GM18907 (cell line): Measurements from ENCODE around the gene BZW1.

Source experiments
- ATAC-seq: cut with Tn5 transposase; IDR thresholded peaks from one replicate; pipeline ENCODE4 v1.9.1; 2021; ENCODE audit warnings: mild to moderate bottlenecking, moderate library complexity; ENCODE audit not compliant: unreplicated experiment

The BZW1 gene

DNA sequence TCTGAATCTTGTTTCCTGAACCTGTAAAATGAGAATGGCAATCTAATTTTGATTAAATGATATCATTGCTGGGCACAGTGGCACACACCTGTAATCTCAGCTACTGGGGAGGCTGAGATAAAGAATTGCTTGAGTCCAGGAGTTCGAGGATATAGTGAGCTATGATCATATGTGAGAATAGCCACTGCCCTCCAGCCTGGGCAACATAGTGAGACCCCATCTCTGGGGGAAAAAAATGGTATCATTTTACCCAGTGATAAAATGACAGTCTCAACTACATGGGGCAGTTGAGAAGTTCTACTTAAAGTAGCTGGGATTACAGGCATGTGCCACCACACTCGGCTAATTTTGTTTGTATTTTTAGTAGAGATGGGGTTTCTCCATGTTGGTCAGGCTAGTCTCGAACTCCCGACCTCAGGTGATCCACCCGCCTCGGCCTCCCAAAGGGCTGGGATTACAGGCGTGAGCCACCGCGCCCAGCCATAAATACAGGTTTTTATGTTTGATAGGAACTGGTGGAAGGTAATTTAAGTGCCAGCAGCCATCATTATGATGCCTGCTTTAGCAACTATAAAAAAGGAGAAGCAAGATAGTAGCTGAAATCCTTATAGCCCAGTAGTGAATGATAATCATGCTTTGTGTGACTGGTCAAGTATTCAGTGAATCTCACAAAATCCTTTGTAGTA is 17.0 kb downstream of the BZW1 start:
- ATAC-seq: no peak

DNA sequence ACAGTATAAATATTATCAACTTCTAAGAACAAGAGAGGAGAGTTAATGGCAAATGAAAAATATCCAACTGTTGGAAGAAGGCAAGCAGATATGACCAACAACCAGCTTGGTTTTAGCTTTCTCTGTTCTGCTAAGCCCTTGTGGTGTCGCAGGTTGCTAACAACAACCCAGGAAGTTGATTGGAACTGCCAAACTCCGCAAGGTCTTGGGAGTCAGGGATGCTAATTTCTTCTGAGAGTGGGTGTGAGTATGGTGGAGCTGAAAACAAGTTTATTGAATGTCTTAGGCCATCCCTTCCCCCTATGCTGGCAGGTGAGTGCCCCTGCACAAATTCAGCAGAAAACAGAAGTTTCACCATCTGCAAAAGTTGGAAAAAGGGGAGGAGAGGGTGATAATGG is 17.5 kb downstream of the BZW1 start:
- ATAC-seq: no peak

DNA sequence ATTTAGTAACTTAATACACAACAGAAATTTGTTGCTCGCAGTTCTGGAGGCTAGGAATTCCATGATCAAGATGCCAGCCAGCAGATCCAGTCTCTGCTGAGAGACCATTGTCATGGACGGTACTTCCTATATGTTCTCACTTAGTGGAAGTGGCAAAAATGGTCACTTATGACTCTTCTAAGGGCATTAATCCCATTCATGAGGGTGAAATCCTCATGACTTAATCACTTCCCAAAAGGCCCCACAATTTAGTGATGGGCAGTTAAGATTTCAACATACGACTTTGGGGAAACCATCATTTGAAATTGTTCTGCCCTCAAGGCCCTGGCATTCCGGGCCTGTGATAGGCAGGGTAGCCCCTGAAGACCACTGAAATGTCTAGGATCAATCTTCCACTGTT is 23.0 kb downstream of the BZW1 start:
- ATAC-seq: no peak

DNA sequence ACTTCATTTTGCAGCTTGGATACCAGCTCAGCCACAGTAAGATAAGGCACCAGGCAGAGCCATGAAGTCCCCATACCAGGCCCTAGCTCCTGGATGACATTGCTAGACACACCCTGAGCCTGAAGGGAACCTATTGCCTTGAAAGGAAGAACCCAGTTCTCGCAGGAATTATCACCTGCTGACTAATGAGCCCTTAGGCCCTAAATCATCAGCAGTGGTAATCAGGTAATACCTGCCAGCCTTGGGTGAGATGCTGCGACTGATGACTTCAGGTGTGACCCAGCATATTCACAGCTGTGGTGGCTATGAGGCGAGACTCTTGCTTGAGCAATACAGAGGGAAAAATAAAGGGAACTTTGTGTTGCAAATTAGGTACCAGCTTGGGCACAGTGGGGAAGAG is 27.8 kb downstream of the BZW1 start:
- ATAC-seq: no peak

DNA sequence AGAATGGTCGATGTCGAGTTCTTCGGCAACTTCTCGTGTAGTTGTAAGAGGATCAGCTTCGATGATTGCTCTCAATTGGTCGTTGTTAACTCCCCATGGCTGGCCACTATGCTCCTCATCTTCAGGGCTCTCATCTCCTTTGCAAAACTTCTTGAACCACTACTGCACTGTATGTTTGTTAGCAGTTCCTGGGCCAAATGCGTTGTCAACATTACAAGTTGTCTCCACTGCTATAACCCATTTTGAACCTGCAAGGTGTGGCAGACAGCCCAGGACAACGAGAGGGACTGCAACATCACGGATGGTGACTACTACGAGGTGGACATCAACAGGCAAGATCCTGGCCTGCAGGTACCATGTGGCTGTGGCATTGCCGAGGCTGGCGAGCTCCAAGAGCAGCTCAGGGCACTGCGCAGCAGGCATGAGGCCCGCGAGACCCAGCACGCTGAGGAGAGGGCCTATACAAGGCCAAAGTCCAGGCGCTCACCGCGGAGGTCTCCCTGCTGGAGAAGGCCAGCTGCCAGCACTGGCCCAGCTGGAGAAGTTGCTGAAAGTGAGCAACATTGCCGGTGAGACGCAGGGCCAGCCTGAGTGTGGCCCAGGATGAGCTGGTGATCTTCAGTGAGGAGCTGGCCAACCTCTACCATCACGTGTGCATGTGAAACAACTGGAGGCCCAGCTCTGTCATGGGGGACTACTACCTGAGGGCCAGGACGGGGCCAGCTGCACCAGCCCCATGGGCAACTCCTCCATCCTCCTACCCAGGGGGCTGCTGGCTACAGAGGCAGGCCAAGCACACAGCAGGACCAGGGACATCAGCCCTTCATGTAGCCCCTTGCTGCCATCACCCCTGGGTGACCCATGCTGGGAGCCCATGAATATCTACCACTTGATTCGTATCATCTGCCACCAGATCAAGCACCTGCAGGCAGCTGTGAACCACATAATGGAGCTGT is 32.6 kb downstream of the BZW1 start:
- no peak for ATAC-seq

DNA sequence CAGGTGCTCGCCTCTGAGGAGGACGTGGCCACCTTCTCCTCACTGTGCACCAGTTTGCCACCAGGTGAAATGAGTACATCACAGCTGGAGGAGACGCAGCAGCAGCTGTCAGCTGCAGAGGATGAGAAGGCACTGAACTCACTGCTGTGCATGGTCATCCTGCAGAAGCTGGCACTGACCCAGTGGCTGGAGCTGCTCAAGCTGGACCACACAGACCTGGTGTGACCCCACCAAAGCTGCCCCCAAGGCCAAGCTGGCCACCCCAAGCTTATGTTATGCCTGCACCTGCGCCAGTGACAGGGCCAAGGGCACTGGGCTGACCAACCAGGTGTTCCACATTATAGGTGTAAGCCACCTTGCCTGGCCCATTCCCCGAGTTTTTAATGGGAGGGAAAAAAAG is 33.5 kb downstream of the BZW1 start:
- no peak for ATAC-seq

DNA sequence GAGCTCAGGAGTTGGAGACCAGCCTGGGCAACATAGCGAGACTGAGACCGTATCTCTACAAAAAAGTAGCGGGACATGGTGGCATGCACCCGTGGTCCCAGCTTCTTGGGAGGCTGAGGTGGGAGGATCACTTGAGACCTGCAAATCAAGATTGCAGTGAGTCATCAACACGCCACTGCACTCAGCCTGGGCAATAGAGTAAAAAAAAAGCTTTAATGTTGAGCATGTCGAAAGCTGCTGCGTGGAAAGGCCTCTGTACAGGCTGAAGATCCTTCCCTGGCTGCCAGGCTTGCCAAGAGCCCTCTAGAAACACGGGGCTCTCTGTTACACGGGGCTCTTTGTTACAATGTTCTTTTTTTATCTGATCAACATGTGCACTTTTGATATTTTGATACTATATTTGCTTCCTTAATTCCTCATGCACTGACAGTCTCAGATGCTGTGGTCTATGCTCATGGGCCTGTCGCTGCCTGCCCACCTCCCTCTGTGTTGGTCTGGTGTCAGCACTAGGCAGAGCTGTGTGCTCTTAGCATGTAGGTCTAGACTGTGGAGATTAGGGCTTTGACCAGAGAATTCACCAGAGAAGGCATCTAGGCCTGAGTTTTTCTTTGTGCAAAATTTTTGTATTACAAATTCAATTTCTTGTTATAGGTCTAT is 34.1 kb downstream of the BZW1 start:
- ATAC-seq: no peak

DNA sequence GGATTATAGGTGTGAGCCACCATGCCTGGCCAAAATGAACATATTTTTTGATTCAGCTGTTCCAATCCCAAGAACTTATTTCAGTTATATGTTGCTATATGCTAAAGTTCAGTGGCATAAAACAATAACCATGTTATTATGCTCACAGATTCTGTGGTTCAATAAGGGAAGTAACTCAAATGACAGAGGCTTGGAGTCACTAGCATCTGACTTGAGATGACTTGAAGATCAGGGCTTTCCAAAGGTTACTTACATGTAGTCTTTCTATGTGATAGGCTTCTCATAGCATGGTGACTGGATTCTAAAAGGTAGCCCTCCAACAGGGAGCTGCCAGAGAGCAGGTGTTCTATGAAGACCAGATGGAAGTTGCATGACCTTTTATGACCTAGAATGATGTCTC is 35.6 kb downstream of the BZW1 start:
- no peak for ATAC-seq

DNA sequence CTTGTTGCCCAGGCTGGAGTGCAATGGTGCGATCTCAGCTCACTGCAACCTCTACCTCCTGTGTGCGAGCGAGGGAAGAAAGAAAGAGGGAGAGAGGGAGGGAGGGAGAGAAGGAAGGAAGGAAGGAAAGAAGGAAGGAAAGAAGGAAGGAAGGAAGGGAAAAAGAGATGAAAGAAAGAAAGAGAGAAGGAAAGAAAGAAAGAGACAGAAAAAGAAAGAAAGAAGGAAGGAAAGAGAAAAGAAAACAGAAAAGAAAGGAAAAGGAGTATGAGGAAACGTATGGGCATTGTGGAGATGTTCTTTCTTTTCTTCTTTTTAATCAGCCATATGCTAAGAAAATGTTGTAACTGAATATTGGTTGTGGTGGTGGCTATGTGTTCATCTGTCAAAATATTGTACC is 36.2 kb downstream of the BZW1 start:
- no peak for ATAC-seq

DNA sequence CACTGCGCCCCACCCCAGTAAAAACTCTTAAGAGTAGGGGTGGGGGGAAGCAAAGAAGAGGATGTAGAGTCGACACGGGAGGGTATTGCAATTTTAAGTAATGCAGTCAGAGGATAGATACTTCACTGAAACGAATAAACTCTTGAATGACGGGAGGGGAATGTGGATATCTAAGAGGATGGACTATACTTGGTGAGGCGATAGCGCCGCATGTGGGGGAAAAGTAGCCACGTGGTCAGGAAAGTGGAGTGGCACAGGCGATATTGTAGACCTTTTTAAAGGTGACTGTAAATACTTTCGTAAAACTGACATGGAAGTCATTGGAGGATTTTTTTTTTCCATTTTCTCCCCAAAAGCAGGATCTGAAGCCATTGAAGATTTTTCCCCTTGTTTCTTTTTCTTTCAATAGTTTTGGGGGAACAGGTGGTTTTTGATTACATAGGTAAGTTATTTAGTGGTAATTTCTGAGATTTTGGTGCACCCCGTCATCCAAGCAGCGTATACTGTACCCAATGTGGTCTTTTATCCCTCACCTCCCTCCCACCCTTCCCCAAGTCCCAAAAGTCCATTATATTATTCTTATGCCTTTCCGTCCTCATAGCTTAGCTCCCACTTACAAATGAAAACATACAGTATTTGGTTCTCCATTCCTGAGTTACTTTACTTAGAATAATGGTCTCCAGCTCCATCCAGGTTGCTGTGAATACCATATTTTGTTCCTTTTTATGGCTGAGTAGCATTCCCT is 39.0 kb downstream of the BZW1 start:
- no peak for ATAC-seq

DNA sequence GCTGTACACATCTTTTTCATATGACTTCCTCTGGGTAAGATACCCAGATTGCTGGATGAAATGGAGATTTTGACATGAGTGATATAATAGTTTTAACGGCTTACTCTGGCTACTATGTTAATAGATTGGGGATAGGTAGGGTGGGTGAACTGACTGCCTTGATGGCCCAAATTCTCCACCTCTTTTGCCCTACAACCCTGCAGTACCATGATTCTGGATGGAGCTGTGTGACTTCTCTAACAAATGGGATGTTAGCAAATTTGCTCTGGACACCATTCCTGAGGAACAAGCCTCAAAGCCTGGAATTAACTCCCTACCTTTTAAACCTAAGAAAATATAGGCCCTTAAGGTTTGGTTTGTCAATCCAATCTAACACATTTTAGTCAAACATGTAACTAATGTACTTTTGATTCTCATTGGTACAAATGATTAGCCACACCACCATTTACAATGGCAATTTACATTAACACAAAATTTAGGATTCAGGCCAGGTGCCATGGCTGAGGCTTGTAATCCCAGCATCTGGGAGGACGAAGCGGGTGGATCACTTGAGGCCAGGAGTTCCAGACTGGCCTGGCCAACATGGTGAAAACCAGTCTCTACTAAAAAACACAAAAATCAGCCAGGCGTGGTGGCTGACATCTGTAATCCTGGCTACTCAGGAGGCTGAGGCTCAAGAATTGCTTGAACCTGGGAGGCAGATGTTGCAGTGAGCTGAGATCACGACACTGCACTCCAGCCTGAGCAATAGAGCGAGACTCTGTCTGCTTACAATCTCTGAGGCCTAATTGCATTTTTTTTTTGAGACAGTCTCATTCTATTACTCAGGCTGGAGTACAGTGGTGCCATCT is 39.9 kb downstream of the BZW1 start:
- no peak for ATAC-seq

DNA sequence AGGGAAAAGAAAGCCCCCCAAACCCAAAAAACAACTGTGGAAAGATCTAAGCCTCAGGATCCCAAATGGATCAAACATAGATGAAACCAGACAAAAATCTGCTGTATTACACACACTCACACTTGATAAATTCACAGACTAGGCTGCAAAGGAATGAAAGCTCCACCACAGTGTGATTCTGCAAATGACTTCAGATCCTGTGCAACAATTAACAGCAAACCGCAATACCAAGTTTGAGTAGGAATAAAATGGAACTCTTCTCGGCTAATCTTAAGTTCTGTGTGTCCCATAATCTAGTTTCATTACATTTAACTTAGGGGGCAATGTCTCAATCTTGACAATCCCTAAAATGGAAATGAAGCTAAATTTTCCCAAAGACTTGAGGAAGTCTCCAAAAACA is 40.9 kb downstream of the BZW1 start:
- ATAC-seq: no peak

DNA sequence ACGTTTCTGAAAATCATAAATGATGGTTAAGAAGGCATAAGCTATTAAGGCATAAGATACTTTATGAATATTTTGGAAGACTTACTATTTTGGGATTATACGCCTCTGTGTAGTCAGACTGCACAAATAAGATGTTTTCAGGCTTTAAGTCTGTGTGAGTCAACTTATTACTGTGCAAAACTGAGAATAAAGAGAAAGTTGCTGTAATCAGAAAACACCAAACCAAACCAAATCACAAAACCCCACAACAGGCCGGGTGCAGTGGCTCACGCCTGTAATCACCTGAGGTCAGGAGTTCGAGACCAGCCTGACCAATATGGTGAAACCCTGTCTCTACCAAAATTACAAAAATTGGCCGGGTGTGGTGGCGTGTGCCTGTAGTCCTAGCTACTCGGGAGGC is 45.1 kb downstream of the BZW1 start:
- ATAC-seq: no peak

DNA sequence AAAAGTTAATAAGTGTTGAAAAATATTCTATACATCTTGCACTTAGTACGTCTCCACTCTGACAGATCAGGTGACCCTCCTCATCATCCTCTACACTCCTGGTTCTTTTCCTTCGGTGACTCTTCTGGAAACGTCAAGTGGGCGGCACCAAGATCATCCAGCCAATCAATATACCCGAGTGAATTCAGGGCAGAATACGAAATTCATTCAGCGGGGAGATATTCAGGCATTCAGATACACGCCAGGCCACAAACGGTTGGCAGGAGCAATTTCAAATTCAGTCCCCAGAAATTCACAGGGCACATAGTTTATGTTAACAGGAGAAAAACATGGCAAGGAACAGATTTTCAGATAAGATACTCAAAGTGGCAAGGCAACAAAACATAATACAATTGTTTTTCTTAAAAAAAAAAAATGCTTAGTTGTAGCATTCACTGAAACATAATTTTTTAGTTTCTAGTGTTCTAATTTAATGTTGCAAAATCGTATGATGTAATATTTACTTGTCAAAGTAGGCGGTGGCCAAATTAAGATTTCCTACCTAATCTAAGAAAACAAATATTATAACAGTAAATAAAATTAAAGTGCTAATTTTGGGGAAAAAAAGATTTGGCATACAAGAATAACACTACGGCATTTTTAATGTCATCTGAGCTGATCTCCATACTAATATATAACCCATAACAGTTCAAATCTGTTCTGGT is 48.5 kb downstream of the BZW1 start:
- ATAC-seq: no peak

DNA sequence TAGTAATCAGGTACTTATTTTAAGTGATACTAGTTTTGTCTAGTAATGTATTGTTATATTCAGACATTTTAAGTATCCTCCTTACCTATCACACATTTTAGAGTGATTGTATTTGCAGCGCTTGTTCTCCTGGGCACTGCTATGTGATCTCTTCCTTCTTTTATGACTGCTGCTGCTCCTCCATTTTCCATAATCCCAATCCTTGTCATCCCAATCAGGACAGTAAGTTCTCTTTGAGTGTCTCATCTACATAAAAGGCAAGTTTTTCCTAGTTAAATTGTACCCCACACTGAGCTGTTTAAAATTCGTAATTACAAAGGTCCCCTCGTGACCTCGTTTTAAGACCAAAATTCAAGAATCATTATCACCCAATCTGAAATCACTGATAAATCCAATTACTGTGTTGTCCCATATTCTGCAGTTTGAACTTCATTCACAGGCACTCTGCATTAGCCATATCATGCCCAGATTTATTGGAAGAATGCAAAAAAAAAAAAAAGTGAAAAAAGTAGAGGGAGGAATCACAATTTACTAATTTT is 50.0 kb downstream of the BZW1 start:
- no peak for ATAC-seq

DNA sequence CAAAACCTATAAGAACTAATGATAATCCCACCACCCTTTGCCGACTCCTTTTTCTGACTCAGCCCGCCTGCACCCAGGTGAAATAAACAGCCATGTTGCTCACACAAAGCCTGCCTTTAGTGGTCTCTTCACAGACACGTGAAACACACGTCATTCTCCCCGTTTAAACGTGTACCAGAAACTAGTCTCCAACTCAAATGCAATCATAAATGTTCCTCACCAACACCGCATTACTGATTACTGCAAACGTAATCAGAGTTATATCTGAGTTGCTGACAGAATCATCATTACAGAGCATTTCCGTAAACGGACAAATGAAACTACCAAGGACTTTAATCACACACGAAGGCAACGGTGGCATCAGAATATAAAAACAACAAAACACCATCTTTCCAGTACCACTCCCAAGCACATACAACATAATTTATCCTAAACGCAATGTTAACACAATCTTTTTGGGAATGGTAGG is 50.9 kb downstream of the BZW1 start:
- no peak for ATAC-seq

DNA sequence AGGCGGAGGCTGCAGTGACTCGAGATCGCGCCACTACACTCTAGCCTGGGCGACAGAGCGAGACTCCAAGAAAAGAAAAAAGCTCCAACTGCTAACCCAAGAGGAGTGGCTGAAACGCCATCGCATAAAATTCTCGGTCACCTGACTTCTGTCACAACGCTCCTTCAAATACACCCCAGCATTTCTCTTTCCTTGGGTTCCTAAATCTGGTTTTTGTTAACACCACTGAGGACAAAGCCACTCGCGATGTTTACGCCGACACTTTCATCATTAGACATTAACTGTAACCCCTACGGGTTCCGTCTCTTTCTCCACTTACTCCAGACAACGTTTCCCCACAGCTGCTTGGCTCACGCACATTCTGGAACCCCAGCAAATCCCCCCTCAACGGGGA is 52.1 kb downstream of the BZW1 start:
- ATAC-seq: peak; percentile 19

DNA sequence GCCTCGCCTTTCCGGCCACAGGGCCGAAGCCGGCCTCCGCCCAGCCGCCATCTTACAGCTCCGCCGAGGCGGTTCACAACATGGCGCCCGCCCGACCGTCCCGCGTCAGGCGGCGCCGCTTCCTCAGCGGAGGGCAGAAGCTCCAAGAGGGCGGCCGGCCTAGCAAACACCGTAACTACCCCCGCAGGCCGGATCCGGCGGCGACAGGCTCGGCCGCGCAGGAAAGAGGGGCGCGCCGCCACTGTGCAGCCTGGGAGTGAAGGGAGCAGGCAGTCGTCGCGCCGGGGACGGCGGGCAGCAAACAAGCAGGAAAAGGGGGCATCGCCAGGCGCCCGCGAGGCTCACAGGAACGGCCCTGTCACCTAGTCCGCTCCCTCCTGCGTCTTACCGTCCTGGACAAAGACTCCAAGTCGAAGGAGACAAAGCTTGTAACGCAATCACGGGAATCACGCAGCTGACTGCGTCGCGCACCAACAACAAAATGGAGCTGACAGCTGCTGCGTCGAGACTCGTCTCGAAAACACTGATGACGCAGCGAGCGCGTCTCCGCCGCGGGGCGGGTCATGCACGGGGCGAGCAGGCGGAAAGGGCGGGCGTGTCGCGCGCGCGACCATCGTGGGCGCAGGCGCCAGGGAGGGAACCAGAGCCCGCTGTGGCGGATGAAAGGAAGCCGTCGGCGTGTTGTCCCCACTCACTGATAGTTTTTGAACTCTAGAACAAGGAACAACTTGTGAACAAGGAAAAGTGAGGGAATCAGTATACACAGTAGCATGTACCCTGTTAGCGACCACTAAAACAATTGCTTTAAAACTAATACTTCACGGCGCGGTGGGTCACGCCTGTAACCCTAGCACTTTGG is 52.7 kb downstream of the BZW1 start, which contains the start of gene CLK1:
TSS of gene CLK1 (minus strand) at position 483 of the 859 bp plus-strand sequence. CDS start 2,796 bp downstream, outside the sequence.
- peak; percentile 89 for ATAC-seq
